ENCODE data around the gene ADAM12.
"Not testable (repeated sequence)": the region's sequence is repeated elsewhere in the genome, so short reads cannot be mapped to it uniquely, and the experiment has no call there.

The ADAM12 gene

GRCh38 chr10:125976960-125977605 is 411.2 kb downstream of the ADAM12 start:
- H3K27ac Mint-ChIP-seq = no peak overlapping the region
- ATAC-seq (no peak), DNase-seq (no peak)
- no peak overlapping the region for H3K4me3 Mint-ChIP-seq
- H3K27me3 Mint-ChIP-seq = peaks cover 19% of the 10 kb centered on the region
- H3K4me1 Mint-ChIP-seq = no peaks in the 10 kb centered on the region
- peaks cover 0 to 5% of the 10 kb centered on the region in 2 donors for H3K9me3 Mint-ChIP-seq

- DNase-seq, H3K27ac Mint-ChIP-seq, H3K9me3 Mint-ChIP-seq, H3K27me3 Mint-ChIP-seq, H3K4me3 Mint-ChIP-seq, H3K4me1 Mint-ChIP-seq: not testable (repeated sequence)
- ATAC-seq = peak; percentile 50
These were observed 418.1 kb downstream of the ADAM12 start for GRCh38 chr10:125970077-125970630.

GRCh38 chr10:125967533-125967932 is 420.7 kb downstream of the ADAM12 start:
- Mint-ChIP-seq H3K27me3 (no peaks in the 10 kb centered on the region), H3K9me3 (peaks cover 4 to 8% of the 10 kb centered on the region in 2 donors), H3K4me1 (no peaks in the 10 kb centered on the region), H3K27ac (no peak overlapping the region), H3K4me3 (no peak overlapping the region)
- no peak for ATAC-seq
- DNase-seq = no peak

GRCh38 chr10:125964558-125964957 is 423.7 kb downstream of the ADAM12 start:
- DNase-seq = no peak
- Mint-ChIP-seq H3K4me1 (no peaks in the 10 kb centered on the region), H3K9me3 (no peaks in the 10 kb centered on the region), H3K27me3 (no peaks in the 10 kb centered on the region), H3K27ac (no peak overlapping the region), H3K4me3 (no peak overlapping the region)
- ATAC-seq = no peak

Measured in stimulated activated naive CD8-positive, alpha-beta T cell treated with anti-CD3 and anti-CD28 coated beads, Interleukin-15, amount 100 ng/mL, for 72 hours (primary cell).